AML-193 (cell line): ENCODE results near the gene SIPA1L3.
A peak's percentile ranks its signal among the peaks of the same experiment; 100 is the strongest.
"Not testable (repeated sequence)": the region's sequence is repeated elsewhere in the genome, so short reads cannot be mapped to it uniquely, and the experiment has no call there.

Experiments used
- DNase-seq, 2 experiments: peaks; one replicate each; lab custom pipeline; 2025; lab: John Stamatoyannopoulos, UW

SIPA1L3 gene

GRCh38 chr19:38019396-38019724, 112.4 kb downstream of the SIPA1L3 start:
- DNase-seq, result no peak

GRCh38 chr19:38020311-38020710, 113.3 kb downstream of the SIPA1L3 start:
- DNase-seq, result peak; percentile 92 to 93

GRCh38 chr19:38021352-38021751, 114.3 kb downstream of the SIPA1L3 start:
- no peak for DNase-seq

GRCh38 chr19:38022791-38023670, 116.0 kb downstream of the SIPA1L3 start:
- DNase-seq, result no peak

GRCh38 chr19:38023671-38024541, 116.9 kb downstream of the SIPA1L3 start:
- no peak for DNase-seq

GRCh38 chr19:38024992-38025908, 118.2 kb downstream of the SIPA1L3 start:
- no peak for DNase-seq

GRCh38 chr19:38025909-38026307, 118.9 kb downstream of the SIPA1L3 start:
- no peak for DNase-seq

- no peak for DNase-seq
Measured at GRCh38 chr19:38028913-38029510, 122.0 kb downstream of the SIPA1L3 start.

GRCh38 chr19:38030001-38030400, 123.0 kb downstream of the SIPA1L3 start:
- DNase-seq, result not testable (repeated sequence)

- no peak for DNase-seq
Measured at GRCh38 chr19:38030686-38031422, 123.8 kb downstream of the SIPA1L3 start.

- DNase-seq, result no peak
Measured at GRCh38 chr19:38031423-38031770, 124.4 kb downstream of the SIPA1L3 start.

- no peak for DNase-seq
Measured at GRCh38 chr19:38032151-38032550, 125.1 kb downstream of the SIPA1L3 start.

- DNase-seq, result no peak
Measured at GRCh38 chr19:38032951-38033350, 125.9 kb downstream of the SIPA1L3 start.

GRCh38 chr19:38033658-38034491, 126.9 kb downstream of the SIPA1L3 start:
- DNase-seq, result no peak

GRCh38 chr19:38034492-38034860, 127.5 kb downstream of the SIPA1L3 start:
- DNase-seq, result peak; percentile 32 to 57

- DNase-seq, result no peak
Measured at GRCh38 chr19:38035515-38036495, 128.8 kb downstream of the SIPA1L3 start.

GRCh38 chr19:38036707-38037611, 130.0 kb downstream of the SIPA1L3 start:
- DNase-seq, result no peak

- no peak for DNase-seq
Measured at GRCh38 chr19:38039966-38040365, 133.0 kb downstream of the SIPA1L3 start.
